ENCODE measurements around the gene CRYBG1.

The CRYBG1 gene

DNA sequence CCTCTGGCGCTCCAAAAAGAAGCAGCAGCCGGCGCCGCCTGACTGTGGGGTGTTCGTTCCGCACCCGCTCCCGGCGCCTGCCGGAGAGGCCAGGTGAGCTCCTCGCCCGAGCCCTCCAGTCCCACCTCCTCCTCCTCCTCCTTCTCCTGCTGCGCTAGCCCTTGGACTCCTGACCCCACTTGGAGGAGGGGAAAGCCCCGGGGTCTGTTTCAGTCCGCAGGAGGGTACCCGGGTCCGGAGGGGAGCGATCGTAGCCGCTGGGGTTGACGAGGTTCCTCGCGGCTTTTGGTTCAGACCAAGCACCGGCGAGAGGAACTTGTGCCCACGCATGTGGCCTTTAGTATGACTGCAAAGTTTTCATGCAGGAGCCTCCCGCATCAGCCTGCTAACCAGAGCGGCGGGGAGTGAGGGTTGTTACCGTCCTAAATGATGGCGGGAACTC, 493 bp downstream of the CRYBG1 start:
- no peak overlapping the region for H3K4me3 ChIP-seq (ENCODE audit: low read depth, low read length)
- TF ChIP-seq, protein P1, sequence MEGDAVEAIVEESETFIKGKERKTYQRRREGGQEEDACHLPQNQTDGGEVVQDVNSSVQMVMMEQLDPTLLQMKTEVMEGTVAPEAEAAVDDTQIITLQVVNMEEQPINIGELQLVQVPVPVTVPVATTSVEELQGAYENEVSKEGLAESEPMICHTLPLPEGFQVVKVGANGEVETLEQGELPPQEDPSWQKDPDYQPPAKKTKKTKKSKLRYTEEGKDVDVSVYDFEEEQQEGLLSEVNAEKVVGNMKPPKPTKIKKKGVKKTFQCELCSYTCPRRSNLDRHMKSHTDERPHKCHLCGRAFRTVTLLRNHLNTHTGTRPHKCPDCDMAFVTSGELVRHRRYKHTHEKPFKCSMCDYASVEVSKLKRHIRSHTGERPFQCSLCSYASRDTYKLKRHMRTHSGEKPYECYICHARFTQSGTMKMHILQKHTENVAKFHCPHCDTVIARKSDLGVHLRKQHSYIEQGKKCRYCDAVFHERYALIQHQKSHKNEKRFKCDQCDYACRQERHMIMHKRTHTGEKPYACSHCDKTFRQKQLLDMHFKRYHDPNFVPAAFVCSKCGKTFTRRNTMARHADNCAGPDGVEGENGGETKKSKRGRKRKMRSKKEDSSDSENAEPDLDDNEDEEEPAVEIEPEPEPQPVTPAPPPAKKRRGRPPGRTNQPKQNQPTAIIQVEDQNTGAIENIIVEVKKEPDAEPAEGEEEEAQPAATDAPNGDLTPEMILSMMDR (IDR thresholded peaks at IDR 0.05; ENCODE audit: borderline replicate concordance, insufficient read depth, low read depth, low read length): no peak

DNA sequence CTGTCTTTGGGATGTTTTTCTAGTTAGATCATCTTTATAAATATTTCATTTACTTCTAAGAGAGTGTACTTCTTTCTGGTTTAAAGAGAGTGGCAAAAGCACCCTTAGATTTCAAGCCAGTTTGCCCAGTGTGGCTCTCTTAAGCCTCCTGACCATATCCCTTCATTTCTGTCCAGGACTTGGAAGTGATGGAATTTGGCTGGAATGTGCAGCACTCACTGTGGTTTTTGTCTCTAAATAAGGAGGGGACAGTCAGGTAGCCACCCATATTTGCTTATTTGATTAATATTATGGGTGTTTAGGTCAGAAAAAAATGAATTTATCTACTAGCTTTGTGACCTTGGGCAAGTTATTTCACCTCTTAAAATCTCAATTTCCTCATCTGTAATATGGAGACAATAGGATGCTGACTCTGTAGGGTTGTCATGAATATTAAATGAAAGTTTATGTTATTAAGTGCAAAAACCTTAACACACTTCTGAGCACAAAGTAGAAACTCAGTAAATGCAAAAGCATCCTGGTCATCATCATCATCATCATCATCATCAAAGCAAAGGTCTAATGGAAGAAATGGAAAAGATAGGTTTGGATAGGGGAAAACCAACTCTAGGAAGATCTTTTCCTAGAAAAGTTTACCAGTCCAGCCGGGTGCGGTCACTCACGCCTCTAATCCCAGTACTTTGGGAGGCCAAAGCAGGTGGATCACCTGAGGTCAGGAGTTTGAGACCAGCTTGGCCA, 3.1 kb downstream of the CRYBG1 start:
- no peak overlapping the region for H3K4me3 ChIP-seq (ENCODE audit: low read depth, low read length)
- TF ChIP-seq, protein P1 (IDR thresholded peaks at IDR 0.05; ENCODE audit: borderline replicate concordance, insufficient read depth, low read depth, low read length): no peak

DNA sequence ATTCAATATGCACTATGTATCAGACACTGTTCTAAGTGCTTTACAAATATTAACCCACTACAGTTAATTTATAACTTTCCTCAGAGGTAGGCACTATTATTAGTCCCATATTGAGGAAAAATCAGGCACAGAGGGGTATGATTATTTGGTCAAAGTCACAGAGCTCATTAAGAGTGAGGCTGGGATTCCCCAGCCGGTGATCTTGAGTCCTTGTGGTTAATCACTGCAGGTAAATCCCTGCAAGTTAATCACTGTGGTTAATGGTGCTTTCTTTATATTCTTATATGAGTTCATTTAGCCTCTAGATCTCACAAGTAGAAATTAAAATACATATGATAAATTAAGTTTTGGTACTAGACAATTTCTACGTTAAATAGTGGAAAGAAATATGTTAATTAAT, 9.2 kb downstream of the CRYBG1 start:
- H3K4me3 ChIP-seq (ENCODE audit: low read depth, low read length): no peak overlapping the region
- TF ChIP-seq, protein P1 (IDR thresholded peaks at IDR 0.05; ENCODE audit: borderline replicate concordance, insufficient read depth, low read depth, low read length): no peak

DNA sequence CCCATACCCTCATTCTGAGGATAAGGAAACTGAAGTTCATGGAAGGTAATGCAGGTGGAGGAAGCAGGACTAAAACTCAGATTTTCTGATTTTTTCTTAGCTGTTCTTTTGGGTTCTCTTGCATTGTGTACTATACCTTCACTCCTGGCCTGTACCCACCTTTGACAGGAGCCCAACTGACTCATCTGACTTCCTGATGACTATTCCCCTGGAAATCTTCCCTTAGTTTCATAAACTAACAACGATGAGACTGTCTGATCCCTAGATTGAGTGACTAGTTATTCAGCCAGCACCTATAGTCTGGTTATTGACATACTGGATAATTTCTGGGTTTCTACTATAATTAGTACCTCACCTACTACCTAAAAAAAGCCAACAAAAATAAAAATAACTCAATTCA, 10.1 kb downstream of the CRYBG1 start:
- no peak overlapping the region for H3K4me3 ChIP-seq (ENCODE audit: low read depth, low read length)
- TF ChIP-seq, protein P1 (IDR thresholded peaks at IDR 0.05; ENCODE audit: borderline replicate concordance, insufficient read depth, low read depth, low read length): no peak

DNA sequence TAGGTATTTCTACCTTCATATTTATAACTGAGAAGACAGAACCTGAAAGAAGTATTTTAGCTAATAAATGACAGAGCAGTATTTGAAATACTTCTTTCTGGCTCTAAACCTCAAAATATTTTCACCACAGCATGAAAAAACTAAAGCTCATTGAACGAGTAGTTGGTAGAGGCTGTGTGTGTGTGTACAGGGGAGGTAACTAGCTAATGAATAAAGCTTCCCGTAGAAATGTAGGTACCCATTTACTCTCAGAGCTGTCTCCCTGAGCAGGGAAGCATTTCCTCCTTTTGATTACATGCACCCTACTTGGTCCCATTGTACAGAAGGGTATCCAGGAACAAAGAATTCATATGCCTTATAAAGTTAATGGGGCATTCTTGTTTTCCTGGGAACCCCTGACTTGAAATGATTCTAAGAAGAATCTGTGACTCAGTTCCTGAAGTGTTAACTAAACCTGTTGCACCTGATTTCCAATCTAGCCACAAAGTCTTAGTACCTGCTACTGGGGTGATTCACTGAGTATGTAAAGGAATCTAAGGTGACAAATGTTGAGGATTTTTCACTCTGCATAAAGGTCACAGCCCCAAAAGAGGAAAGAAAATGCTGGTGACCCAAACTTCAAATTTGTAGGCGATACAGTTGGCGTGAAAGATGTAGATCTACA, 12.5 kb downstream of the CRYBG1 start:
- no peak overlapping the region for H3K4me3 ChIP-seq (ENCODE audit: low read depth, low read length)
- TF ChIP-seq, protein P1 (IDR thresholded peaks at IDR 0.05; ENCODE audit: borderline replicate concordance, insufficient read depth, low read depth, low read length): no peak

DNA sequence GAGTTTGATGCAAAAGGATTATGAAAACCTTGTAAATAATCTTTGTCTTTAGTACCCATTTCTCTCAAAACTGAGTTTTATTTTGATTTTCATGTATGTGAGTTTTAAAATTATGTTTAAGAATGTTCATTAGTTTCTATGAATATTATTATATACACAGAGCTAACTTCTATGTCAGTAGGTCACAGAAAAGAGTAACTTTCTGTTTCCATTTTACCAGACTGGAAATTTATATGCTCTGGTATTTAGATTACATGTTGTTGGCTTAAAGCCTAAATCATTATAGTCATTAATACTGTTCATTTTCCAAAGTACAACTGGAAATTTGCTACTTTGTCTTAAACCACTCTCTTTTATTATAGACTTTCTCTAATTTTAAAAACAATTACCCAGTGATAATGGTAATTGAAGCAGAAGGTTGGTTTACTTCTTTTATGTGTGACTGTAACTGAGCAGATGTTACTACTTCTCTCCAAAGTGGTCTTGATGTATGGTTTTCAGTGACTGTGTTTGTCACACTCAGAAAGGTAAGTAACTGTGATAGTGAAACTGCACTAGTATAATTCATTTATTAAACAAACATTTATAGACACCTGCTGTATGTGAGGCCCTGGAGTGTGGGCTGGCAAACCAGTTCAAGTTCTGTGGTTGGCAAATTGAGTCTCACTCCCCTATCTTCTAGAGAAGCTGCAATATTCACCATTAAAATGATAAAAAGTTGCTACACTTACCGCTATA, 13.2 kb downstream of the CRYBG1 start:
- TF ChIP-seq, protein P1 (IDR thresholded peaks at IDR 0.05; ENCODE audit: borderline replicate concordance, insufficient read depth, low read depth, low read length): no peak
- no peak overlapping the region for H3K4me3 ChIP-seq (ENCODE audit: low read depth, low read length)
